ENCODE results near the gene MAFG.

DNA sequence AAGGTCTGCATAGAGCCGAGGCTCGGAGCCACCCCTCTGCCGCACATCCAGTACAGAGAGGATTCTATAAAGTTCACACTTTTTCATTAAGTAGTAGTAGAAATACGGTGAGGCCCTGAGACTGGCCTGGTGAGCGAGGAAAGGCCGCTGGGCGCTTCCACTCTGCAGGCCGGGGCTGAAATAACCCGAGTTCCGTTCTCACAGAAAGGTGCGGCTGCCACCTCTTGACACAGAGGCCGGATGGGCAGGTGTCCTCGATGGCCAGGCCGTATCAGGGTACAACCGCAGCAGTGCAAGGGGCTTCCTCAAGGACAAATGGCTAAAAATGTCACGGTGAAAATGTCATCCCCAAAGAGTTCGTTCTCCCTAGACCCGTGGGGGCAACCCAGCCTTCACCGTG is 15.6 kb downstream of the MAFG start:
- TF ChIP-seq, protein P1, sequence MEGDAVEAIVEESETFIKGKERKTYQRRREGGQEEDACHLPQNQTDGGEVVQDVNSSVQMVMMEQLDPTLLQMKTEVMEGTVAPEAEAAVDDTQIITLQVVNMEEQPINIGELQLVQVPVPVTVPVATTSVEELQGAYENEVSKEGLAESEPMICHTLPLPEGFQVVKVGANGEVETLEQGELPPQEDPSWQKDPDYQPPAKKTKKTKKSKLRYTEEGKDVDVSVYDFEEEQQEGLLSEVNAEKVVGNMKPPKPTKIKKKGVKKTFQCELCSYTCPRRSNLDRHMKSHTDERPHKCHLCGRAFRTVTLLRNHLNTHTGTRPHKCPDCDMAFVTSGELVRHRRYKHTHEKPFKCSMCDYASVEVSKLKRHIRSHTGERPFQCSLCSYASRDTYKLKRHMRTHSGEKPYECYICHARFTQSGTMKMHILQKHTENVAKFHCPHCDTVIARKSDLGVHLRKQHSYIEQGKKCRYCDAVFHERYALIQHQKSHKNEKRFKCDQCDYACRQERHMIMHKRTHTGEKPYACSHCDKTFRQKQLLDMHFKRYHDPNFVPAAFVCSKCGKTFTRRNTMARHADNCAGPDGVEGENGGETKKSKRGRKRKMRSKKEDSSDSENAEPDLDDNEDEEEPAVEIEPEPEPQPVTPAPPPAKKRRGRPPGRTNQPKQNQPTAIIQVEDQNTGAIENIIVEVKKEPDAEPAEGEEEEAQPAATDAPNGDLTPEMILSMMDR (IDR thresholded peaks at IDR 0.05), result no peak
- TF ChIP-seq POLR2A (IDR thresholded peaks at IDR 0.05), result no peak
